DOHH2 (cell line): ENCODE measurements around the gene CIPC.

ENCODE experiments used
- CTCF ChIP-seq: fragments of 200-600 bp; sonication (generic); IDR thresholded peaks from one replicate; pipeline ENCODE4 v1.5.1; 2014; ENCODE audit warnings: antibody characterized with exemption, mild to moderate bottlenecking, low read depth, low read length; ENCODE audit not compliant: poor library complexity, severe bottlenecking
- EZH2phosphoT487 ChIP-seq: fragments of 200-600 bp; sonication (generic); IDR thresholded peaks from 2 replicates; pipeline ENCODE4 v1.6.1; 2017; ENCODE audit warnings: borderline replicate concordance, mild to moderate bottlenecking, antibody characterized with exemption, low read length, moderate library complexity, mixed read lengths

- TF ChIP-seq CTCF (no peak), EZH2phosphoT487 (no peak)
Observed at GRCh38 chr14:77085538-77085937, 12.5 kb upstream of the CIPC start.
